Ishikawa (cell line): ENCODE results near the gene LSM7.

Source experiments
- CEBPB ChIP-seq: IDR thresholded peaks from 2 replicates; pipeline ENCODE4 v1.6.1; 2012
- CREB1 ChIP-seq: IDR thresholded peaks from 2 replicates; pipeline ENCODE4 v1.6.1; 2012; ENCODE audit warnings: low read depth
- EGR1 ChIP-seq: IDR thresholded peaks from 2 replicates; pipeline ENCODE4 v1.6.1; 2012
- EP300 ChIP-seq: IDR thresholded peaks from 2 replicates; pipeline ENCODE4 v1.6.1; 2012; ENCODE audit warnings: borderline replicate concordance
- FOXM1 ChIP-seq: IDR thresholded peaks from 2 replicates; pipeline ENCODE4 v1.6.1; 2012; ENCODE audit warnings: low read depth, borderline replicate concordance
- MAX ChIP-seq: IDR thresholded peaks from 2 replicates; pipeline ENCODE4 v1.6.1; 2012
- NFIC ChIP-seq: IDR thresholded peaks from 2 replicates; pipeline ENCODE4 v1.6.1; 2012
- RAD21 ChIP-seq: IDR thresholded peaks from 2 replicates; pipeline ENCODE4 v1.6.1; 2012; ENCODE audit warnings: low read depth
- REST ChIP-seq: IDR thresholded peaks from 2 replicates; pipeline ENCODE4 v1.6.1; 2012; ENCODE audit warnings: low read depth, mild to moderate bottlenecking
- TAF1 ChIP-seq: IDR thresholded peaks from 2 replicates; pipeline ENCODE4 v1.6.1; 2012; ENCODE audit warnings: low read depth, mild to moderate bottlenecking
- TCF12 ChIP-seq: IDR thresholded peaks from 2 replicates; pipeline ENCODE4 v1.6.1; 2012; ENCODE audit warnings: low read depth
- TEAD4 ChIP-seq: IDR thresholded peaks from 2 replicates; pipeline ENCODE4 v1.6.1; 2012
- USF1 ChIP-seq: IDR thresholded peaks from 2 replicates; pipeline ENCODE4 v1.6.1; 2012
- YY1 ChIP-seq: IDR thresholded peaks from 2 replicates; pipeline ENCODE4 v1.6.1; 2012; ENCODE audit warnings: low read depth
- ZBTB7A ChIP-seq: IDR thresholded peaks from 2 replicates; pipeline ENCODE4 v1.6.1; 2012; ENCODE audit warnings: low read depth

LSM7 gene

DNA sequence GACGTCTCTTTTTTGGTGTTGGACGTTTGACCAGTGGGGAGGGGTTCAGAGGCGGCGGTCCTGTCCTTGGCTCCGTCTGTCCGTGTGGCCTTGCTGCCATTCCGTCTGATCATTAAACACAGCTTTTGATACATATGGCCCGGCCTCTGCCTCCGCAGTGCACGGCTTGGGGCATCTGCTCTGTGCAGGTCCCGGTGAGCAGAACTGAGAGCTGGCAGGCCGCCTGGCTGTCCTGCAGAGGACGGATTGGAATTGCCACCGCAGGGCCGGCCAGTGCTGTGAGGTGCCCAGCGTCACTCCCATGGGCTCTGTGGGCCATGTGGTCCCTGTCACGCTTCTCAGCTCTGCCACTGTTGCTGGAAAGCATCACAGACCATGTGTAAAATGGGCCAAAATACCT, 26.3 kb upstream of the LSM7 start:
- TF ChIP-seq USF1: no peak
- no peak for TF ChIP-seq TEAD4
- TF ChIP-seq EP300: no peak
- no peak for TF ChIP-seq TAF1
- no peak for TF ChIP-seq REST
- no peak for TF ChIP-seq MAX
- no peak for TF ChIP-seq CEBPB
- no peak for TF ChIP-seq CREB1
- TF ChIP-seq EGR1: no peak
- TF ChIP-seq ZBTB7A: no peak
- TF ChIP-seq YY1: no peak
- no peak for TF ChIP-seq RAD21
- TF ChIP-seq TCF12: no peak
- no peak for TF ChIP-seq FOXM1
- TF ChIP-seq NFIC: no peak

- TF ChIP-seq USF1: no peak
- TF ChIP-seq CREB1: no peak
- no peak for TF ChIP-seq EGR1
- TF ChIP-seq MAX: 0 out of 2 replicates have a peak, but pooled peaks have one; percentile 28
- no peak for TF ChIP-seq REST
- peak; percentile 34; the same call in 1 of the 2 replicates for TF ChIP-seq RAD21
Measured at GRCh38 chr19:2353887-2354592, 25.7 kb upstream of the LSM7 start.

DNA sequence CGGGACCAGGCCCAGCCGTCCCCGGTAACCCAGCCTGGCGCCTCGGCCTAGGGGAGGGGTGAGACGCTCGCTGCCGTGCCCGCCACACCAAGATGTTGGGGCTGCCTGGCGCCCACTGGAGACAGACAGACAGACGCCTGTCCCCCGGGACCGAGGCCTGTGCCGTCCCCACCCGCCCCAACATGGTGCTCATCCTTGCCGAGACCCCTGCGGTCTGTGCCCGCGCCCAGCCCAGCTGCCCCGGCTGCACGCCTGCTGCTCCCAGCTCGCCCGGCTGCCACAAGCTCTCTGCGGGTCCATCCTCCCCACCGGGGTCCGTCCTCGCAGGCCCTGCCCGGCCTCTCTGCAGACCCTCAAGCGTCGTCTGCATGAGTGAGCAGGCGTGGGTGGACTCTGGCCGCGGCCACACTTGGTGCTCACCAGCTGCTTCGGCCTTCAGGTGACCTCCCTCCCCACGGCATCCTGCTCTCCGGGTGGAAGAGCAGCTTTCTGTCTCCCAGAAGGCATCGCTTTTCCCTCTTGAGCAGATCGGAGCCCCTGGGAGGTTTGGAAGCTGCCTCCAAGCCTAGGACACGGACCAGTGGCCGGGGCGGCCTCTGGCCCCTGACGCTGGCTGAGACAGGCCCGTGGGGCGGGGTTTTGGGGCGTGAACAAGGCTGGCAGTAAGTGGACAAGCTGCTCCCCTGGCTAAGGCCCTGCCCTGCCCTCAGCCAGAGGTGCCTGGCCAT, 24.9 kb upstream of the LSM7 start:
- no peak for TF ChIP-seq FOXM1

DNA sequence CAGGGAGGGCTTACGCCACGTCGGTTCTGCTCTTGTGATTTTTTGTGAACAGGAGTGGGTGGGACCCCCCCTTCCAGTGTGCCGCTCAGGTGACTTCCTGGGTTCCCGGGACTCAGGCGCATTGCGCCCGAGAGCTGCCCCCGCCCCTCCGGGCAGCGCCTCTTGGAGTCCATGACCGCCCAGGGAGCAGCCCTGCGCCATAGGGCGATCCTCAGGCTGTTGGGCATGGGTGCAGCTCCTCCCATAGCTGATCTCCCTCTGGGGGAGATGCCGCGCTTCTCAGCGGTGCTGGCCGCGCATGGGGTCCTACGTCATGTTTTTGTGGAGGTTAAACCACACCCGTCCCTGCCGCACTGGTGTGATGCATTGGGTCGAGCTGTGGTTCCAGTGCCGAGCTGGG, 23.7 kb upstream of the LSM7 start:
- TF ChIP-seq TCF12 (no peak), TEAD4 (no peak), MAX (no peak), RAD21 (no peak), CEBPB (no peak), YY1 (no peak), FOXM1 (no peak), USF1 (no peak)

GRCh38 chr19:2351591-2351990, 23.2 kb upstream of the LSM7 start:
- TF ChIP-seq EGR1 (no peak), YY1 (no peak), TEAD4 (no peak)

GRCh38 chr19:2350656-2351055, 22.3 kb upstream of the LSM7 start:
- TF ChIP-seq EGR1 (no peak), REST (no peak), USF1 (no peak), MAX (no peak), FOXM1 (no peak), TEAD4 (no peak), RAD21 (no peak), ZBTB7A (no peak), CREB1 (no peak), TAF1 (no peak), NFIC (no peak), YY1 (no peak), TCF12 (no peak), CEBPB (no peak), EP300 (no peak)
